Measurements from ENCODE around the gene KCNC3. TPM values are rescaled to one million over a fixed set of nuclear protein-coding genes. Genes with fewer than 3 reads are reported as not detected.
"Not testable (repeated sequence)": the region's sequence is repeated elsewhere in the genome, so short reads cannot be mapped to it uniquely, and the experiment has no call there.

The KCNC3 gene
- total RNA-seq, 6 donors from 2014 or later, result 3.8 to 15.7 (median 12.2) TPM

GRCh38 chr19:50359328-50359818, 30.2 kb upstream of the KCNC3 start:
- TF ChIP-seq EP300 (IDR thresholded peaks at IDR 0.05) (no peak), POLR2AphosphoS5 (IDR thresholded peaks at IDR 0.05) (no peak), CTCF (IDR thresholded peaks at IDR 0.05) (no peak), POLR2A (IDR thresholded peaks at IDR 0.05) (no peak)
- 84 to 89% methylated on average over 7 to 8 of the region's 11 CpGs for WGBS, 2 donors

GRCh38 chr19:50358483-50359327, 29.5 kb upstream of the KCNC3 start:
- Histone ChIP-seq H3K27me3 (no peaks in the 10 kb centered on the region), H3K27ac (peak overlapping the region; percentile 72 to 88 (median 88)), H3K9me3 (no peaks in the 10 kb centered on the region), H3K4me3 (peak overlapping the region in 3 of 4 donors; percentile 47 to 53 (median 48)), H3K4me1 (peaks cover 5 to 33% (median 12%) of the 10 kb centered on the region in 4 donors), H3K36me3 (peaks cover 0 to 10% (median 3%) of the 10 kb centered on the region in 4 donors)
- no peak for TF ChIP-seq CTCF (IDR thresholded peaks at IDR 0.05)
- no peak for TF ChIP-seq EP300 (IDR thresholded peaks at IDR 0.05)
- TF ChIP-seq POLR2A (IDR thresholded peaks at IDR 0.05), result peak in 2 of 4 donors; percentile 20 to 75
- TF ChIP-seq POLR2AphosphoS5 (IDR thresholded peaks at IDR 0.05), result peak in 1 of 2 donors; percentile 50
- peak in 1 of 2 donors; percentile 70 for ATAC-seq (ENCODE audit: low FRiP score in 2 of 2)
- WGBS, 2 donors, result 55 to 65% methylated on average over 41 to 51 of the region's 54 CpGs
- DNase-seq, result peak; percentile 61 to 92

More at GRCh38 chr19:50359328-50359818, 30.2 kb upstream of the KCNC3 start:
- Histone ChIP-seq H3K4me1 (peaks cover 5 to 33% (median 12%) of the 10 kb centered on the region in 4 donors), H3K27ac (peak overlapping the region in 2 of 4 donors; percentile 88), H3K4me3 (no peak overlapping the region), H3K27me3 (no peaks in the 10 kb centered on the region), H3K36me3 (peaks cover 0 to 10% (median 3%) of the 10 kb centered on the region in 4 donors), H3K9me3 (no peaks in the 10 kb centered on the region)
- ATAC-seq (ENCODE audit: low FRiP score in 2 of 2) (no peak), DNase-seq (no peak)

DNA sequence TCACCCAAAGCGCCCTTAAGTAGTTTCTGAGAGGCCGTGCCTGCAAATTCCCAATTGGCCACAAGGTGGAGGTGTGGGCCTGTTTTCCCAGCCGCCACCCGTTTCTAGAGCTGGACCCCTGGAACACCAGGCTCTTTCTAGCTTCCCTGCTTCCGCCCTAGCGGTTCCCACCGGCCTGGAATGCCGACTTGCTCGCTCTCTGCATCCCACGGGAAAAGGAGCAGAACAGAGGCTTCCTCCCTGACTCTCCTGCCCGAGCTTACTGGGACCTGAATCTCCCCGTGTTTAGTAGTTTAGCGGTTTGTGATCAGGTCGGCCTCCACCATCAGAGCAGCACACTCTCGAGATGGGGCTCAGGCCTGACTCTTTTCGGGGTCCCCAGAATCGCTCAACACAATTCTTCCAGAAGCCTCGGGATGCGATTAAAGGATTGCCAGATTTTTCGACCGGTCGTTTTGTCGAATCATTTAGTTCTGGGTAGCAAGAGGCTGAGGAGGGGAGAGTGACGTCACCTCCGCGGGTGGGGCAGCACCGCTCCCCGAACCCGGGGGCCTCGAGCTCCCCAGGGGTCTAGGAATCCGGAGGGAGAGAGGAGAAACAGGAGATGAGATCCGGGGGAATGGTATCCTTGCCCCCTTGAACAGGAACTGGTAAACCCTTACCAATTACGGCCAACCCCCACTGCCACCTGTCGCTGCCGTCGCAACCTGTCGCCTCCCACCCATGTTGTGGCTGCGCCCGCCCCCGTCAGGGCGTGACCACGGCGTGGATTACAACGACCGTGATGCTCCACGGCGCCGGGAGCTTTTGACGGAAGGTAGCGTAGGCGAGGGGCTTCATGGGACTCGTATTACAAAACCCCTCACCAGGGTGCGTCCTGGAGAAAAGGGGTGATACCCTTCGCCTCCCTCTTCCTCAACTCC, 28.3 kb upstream of the KCNC3 start:
- DNase-seq, result peak; percentile 83 to 93
- TF ChIP-seq EP300 (IDR thresholded peaks at IDR 0.05) (no peak), CTCF (IDR thresholded peaks at IDR 0.05) (peak; percentile 84 to 94 (median 90)), POLR2AphosphoS5 (IDR thresholded peaks at IDR 0.05) (peak; percentile 38 to 63), POLR2A (IDR thresholded peaks at IDR 0.05) (peak in 1 of 4 donors; percentile 61)
- no peaks in the 10 kb centered on the region for H3K27me3 ChIP-seq
- ATAC-seq (ENCODE audit: low FRiP score in 2 of 2), result peak; percentile 85 to 91
- 15 to 39% methylated on average over 48 to 52 of the region's 54 CpGs for WGBS, 2 donors
- peaks cover 5 to 33% (median 12%) of the 10 kb centered on the region in 4 donors for H3K4me1 ChIP-seq
- H3K9me3 ChIP-seq, result no peaks in the 10 kb centered on the region
- H3K36me3 ChIP-seq, result peaks cover 0 to 10% (median 3%) of the 10 kb centered on the region in 4 donors
- peak overlapping the region; percentile 72 to 88 (median 88) for H3K27ac ChIP-seq
- peak overlapping the region; percentile 20 to 53 (median 48) for H3K4me3 ChIP-seq

DNA sequence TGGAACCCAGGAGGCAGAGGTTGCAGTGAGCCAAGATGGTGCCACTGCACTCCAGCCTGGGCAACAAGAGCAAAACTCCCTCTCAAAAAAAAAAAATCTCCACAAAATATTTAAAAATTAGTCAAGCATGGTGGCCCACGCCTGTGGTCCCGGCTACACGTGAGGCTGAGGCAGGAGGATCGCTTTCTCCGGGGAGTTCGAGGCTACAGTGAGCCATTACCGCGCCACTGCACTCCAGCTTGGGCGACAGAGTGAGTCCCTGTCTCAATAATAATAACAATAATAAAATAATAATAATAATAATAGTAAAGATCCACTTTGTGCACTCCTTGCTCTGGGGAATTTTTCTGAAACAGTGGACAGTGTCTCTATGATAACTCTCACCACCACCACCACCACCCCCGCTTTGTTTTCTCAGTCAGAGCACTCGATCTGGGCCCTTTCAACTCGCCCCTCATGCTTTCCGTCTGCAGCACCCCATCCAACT, 27.6 kb upstream of the KCNC3 start:
- WGBS, 2 donors, result 37 to 39% methylated on average over 13 of the region's 13 CpGs
- ATAC-seq (ENCODE audit: low FRiP score in 2 of 2) (no peak), DNase-seq (no peak)
- Histone ChIP-seq H3K36me3 (peaks cover 0 to 10% (median 3%) of the 10 kb centered on the region in 4 donors), H3K27ac (peak overlapping the region in 2 of 4 donors; percentile 88), H3K27me3 (no peaks in the 10 kb centered on the region), H3K9me3 (no peaks in the 10 kb centered on the region), H3K4me3 (peak overlapping the region in 2 of 4 donors; percentile 48 to 53), H3K4me1 (peaks cover 5 to 33% (median 12%) of the 10 kb centered on the region in 4 donors)
- TF ChIP-seq EP300 (IDR thresholded peaks at IDR 0.05) (no peak), POLR2AphosphoS5 (IDR thresholded peaks at IDR 0.05) (no peak), POLR2A (IDR thresholded peaks at IDR 0.05) (no peak), CTCF (IDR thresholded peaks at IDR 0.05) (no peak)

DNA sequence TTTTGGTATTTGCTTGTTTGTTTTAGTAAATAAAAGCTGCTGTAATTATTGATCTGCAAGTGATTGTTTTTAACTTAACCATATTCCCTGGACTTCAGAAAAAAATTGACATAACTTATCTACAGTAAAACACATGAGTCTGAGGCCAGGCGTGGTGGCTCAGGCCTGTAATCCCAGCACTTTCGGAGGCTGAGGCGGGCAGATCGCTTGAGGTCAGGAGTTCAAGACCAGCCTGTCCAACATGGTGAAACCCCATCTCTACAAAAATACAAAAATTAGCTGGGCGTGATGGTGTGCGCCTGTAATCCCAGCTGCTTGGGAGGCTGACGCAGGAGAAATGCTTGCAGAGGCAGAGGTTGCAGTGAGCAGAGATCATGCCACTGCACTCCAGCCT, 24.3 kb upstream of the KCNC3 start:
- H3K36me3 ChIP-seq; ATAC-seq (ENCODE audit: low FRiP score in 2 of 2); H3K4me3 ChIP-seq; H3K9me3 ChIP-seq; H3K27me3 ChIP-seq; H3K27ac ChIP-seq; DNase-seq: not testable (repeated sequence)
- peaks cover 3 to 16% (median 5%) of the 10 kb centered on the region in 4 donors for H3K4me1 ChIP-seq
- WGBS, 2 donors, result 93 to 94% methylated on average over 7 of the region's 7 CpGs
